Psoas muscle (tissue), 8 donors: ENCODE results near the gene OTX1. TPM values are rescaled to one million over a fixed set of nuclear protein-coding genes. Genes with fewer than 3 reads are reported as not detected.

ENCODE experiments used
- ATAC-seq, 4 donors: fragments of 200-7000 bp; cut with Tn5 transposase; one replicate each; pipeline ENCODE4 v1.9.1; 2020; ENCODE audit warnings: moderate library complexity in 3 of 4, mild to moderate bottlenecking in 2 of 4
- DNase-seq, 2 donors: peaks; one replicate each; pipeline ENCODE4 v3.0.0-alpha.2; 2020
- H3K27ac ChIP-seq: fragments of 200-600 bp; one replicate; pipeline ENCODE4 v1.8.0; 2022
- H3K27me3 ChIP-seq, 3 donors: fragments of 200-600 bp in 1 of 3; one replicate each; pipeline versions ENCODE4 v1.6.1 to v1.8.0; 2013 to 2022; ENCODE audit warnings: low read length in 2 of 3, mild to moderate bottlenecking in 2 of 3, moderate library complexity in 1 of 3; ENCODE audit not compliant: insufficient read depth in 3 of 3
- H3K36me3 ChIP-seq, 2 donors: fragments of 200-600 bp in 1 of 2; one replicate each; pipeline versions ENCODE4 v1.6.1 to v1.8.0; 2013 to 2022; ENCODE audit warnings: low read depth in 1 of 2, mild to moderate bottlenecking in 1 of 2, moderate library complexity in 1 of 2; ENCODE audit not compliant: insufficient read depth in 1 of 2
- H3K4me1 ChIP-seq: fragments of 200-600 bp; one replicate; pipeline ENCODE4 v1.8.0; 2022
- H3K4me3 ChIP-seq: fragments of 200-600 bp; one replicate; pipeline ENCODE4 v1.8.0; 2022; ENCODE audit warnings: mild to moderate bottlenecking
- H3K9me3 ChIP-seq: fragments of 200-600 bp; one replicate; pipeline ENCODE4 v1.8.0; 2022
- CTCF ChIP-seq: fragments of 200-600 bp; IDR thresholded peaks from one replicate; pipeline ENCODE4 v1.8.0; 2022; ENCODE audit warnings: antibody characterized with exemption
- WGBS, 3 donors: extraction: QIAGEN DNeasy Blood & Tissue Kit; methylation state at CpG; one replicate each; pipeline versions ENCODE4 v1.1.6 to v1.1.7; 2013; 5-methylcytosine and 5-hydroxymethylcytosine counted together
- intact Hi-C, 2 donors: fragments of 100-400 bp; cut with DNase I; formaldehyde crosslinking; loops; one replicate each; pipeline versions ENCODE4 v1.11.0 to v1.14.2; 2022
- polyA plus RNA-seq, 3 donors: library from polyadenylated mRNA; stranded (reverse); fragments of 200-250 nt; gene quantifications; one replicate each; pipeline ENCODE4 v1.2.3, GENCODE V29; 2013
- total RNA-seq, 4 donors: library from RNA; stranded (reverse); fragmentation: NEBNext Ultra II Directional in 2 of 4; extraction: Animal tissue kit (Norgen Biotek cat#: 25700) in 2 of 4; gene quantifications; one replicate each; pipeline versions ENCODE4 v1.2.1 to v1.2.4, GENCODE V29; 2021 to 2023
- donor health status: healthy with polysubstance abuse.
- donor health status: DM: no; HTN: no; CAD: no; lungs with moderate emphysema.
- donor health status: Bipolar disorder and iron deficiency.
- donor health status: healthy.
- donor health status: DM: yes; HTN: yes; CAD: no.
- donor health status: DM: no; HTN: no; CAD: no.
- donor health status: DM: no; HTN: no; CAD: no.
- donor health status: DM: yes; HTN: yes; CAD: no.

Gene OTX1
- total and polyA plus RNA-seq, 7 donors = not detected

- no peaks in the 10 kb centered on the region for H3K4me1 ChIP-seq
- no peaks in the 10 kb centered on the region for H3K36me3 ChIP-seq
- intact Hi-C loops = no loop called here
- DNase-seq = no peak
- H3K4me3 ChIP-seq = no peak overlapping the region
- no peak overlapping the region for H3K27ac ChIP-seq
- WGBS, 3 donors = 81 to 90% (median 83%) methylated on average over 1 of the region's 1 CpG
- no peak for ATAC-seq
- H3K27me3 ChIP-seq = no peaks in the 10 kb centered on the region
- peaks cover 7% of the 10 kb centered on the region for H3K9me3 ChIP-seq
- TF ChIP-seq CTCF = no peak
These were observed 48.4 kb downstream of the OTX1 start for GRCh38 chr2:63099032-63099431.

GRCh38 chr2:63101954-63102353 is 51.3 kb downstream of the OTX1 start:
- no peak overlapping the region for H3K4me3 ChIP-seq
- H3K4me1 ChIP-seq = no peaks in the 10 kb centered on the region
- no peak overlapping the region for H3K27ac ChIP-seq
- ATAC-seq = no peak
- peaks cover 15% of the 10 kb centered on the region for H3K9me3 ChIP-seq
- no peaks in the 10 kb centered on the region for H3K27me3 ChIP-seq
- no peaks in the 10 kb centered on the region for H3K36me3 ChIP-seq
- TF ChIP-seq CTCF = no peak
- WGBS, 3 donors = 81 to 88% (median 83%) methylated on average over 2 of the region's 2 CpGs
- intact Hi-C loops = no loop called here
- DNase-seq = no peak

GRCh38 chr2:63104482-63104881 is 53.9 kb downstream of the OTX1 start:
- DNase-seq (no peak), ATAC-seq (no peak)
- Histone ChIP-seq H3K4me1 (no peaks in the 10 kb centered on the region), H3K27me3 (no peaks in the 10 kb centered on the region), H3K36me3 (no peaks in the 10 kb centered on the region), H3K4me3 (no peak overlapping the region), H3K27ac (no peak overlapping the region), H3K9me3 (peaks cover 15% of the 10 kb centered on the region)
- no peak for TF ChIP-seq CTCF
- intact Hi-C loops = no loop called here
- 92 to 96% (median 94%) methylated on average over 1 of the region's 1 CpG for WGBS, 3 donors
